Right renal cortex interstitium (tissue), 3 donors: ENCODE results near the gene NRSN1. TPM values are rescaled to one million over a fixed set of nuclear protein-coding genes. Genes with fewer than 3 reads are reported as not detected.
"Not testable (repeated sequence)": the region's sequence is repeated elsewhere in the genome, so short reads cannot be mapped to it uniquely, and the experiment has no call there.

Experiments used
- DNase-seq, 3 donors: peaks; one replicate each; pipeline ENCODE4 v3.0.0-alpha.2; 2013; ENCODE audit warnings: low read depth in 3 of 3, low spot score in 2 of 3
- polyA plus RNA-seq, 3 donors: library from polyadenylated mRNA; unstranded; fragments of 120-200 nt; gene quantifications; one replicate each; pipeline ENCODE4 v1.2.1, GENCODE V29; 2013; ENCODE audit not compliant: insufficient read length in 3 of 3

Gene NRSN1
- polyA plus RNA-seq, 3 donors: 0.15 to 0.36 (median 0.31) TPM

- no peak for DNase-seq
Measured at GRCh38 chr6:24139639-24140038, 13.6 kb downstream of the NRSN1 start.

DNA sequence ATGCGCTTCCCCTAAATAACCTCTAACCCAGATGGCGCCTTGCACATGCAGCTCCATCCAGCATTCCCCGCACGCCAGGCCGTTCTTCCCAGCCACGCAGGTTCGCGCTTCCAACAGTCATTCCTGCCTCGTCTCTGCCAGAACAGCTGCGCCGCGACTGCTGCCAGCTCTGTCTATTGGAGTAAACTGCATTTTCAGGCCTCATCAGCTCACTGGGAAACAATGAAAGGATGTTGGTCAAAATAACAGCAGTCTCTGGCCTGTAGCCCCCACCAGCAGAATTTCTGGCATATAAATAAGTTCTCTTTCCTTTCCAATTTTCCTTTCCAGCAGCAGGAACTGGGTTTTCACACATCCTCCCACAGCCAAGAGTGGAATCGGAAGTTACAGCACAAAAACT, 14.6 kb downstream of the NRSN1 start:
- DNase-seq: no peak

- DNase-seq: not testable (repeated sequence)
Measured at GRCh38 chr6:24142733-24143132, 16.7 kb downstream of the NRSN1 start.

DNA sequence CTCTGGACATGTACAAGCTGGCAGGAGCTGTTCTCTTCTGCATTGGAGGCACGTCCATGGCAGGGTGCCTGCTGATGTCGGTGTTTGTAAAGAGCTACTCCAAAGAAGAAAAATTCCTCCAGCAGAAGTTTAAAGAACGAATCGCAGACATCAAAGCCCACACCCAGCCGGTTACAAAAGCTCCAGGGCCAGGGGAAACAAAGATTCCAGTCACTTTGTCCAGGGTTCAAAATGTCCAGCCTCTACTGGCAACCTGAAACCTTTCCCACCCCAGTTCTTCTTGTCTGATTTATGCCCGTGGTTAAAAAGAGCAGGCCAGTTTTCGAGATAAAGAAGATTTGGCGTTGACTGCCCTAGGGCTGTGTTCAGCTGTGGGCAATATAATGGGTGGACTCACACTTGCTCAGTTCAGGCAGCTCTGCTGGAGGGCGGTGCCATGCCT, 19.7 kb downstream of the NRSN1 start:
- DNase-seq: no peak

DNA sequence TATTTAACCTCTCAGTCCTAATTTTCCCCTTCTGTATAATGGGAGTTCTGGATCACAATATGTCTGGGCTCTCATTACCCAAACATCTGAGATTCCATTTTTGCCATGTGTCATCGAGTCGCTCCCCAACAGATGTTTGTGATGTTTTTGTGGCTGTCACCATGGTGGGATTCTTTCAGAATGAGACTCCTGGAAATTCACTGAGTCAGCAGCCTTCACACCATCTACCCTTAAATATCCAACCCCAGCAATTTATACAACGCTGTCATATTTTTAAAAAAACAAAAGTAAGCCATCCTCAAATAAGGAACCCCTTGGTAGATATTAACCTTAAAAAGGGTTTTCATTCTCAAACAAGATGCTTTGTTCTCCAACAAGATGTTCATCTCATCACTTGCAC, 20.9 kb downstream of the NRSN1 start:
- no peak for DNase-seq

DNA sequence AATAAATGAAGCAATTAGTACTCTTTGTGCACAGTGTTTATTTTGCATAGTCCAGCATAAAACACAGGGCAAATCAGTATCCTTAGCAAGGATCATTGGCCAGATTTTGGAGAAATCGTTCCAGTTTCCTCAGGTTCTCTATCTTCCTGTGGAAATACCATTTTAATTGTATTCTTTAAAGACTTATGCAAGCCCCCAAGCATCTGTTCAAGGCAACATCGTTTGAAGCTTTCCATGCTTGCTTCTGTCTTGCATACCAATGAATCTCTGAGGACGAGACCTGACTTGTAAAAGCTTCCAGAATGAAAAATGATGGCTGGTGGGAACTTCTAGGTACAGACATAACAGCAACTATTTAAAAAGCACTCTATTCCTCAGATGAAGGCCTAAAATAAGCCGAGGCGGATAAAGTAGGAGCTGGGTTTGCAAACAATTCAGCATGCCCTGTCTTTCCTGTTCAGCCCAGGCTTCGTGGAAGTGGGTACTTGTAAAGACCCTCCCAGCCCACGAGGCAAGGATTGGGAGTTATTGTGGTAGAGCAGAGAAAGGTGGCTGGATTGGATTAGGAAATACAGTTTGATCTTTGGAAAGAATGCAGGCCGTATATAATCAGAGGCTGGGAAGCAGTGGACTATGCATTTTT, 21.6 kb downstream of the NRSN1 start:
- DNase-seq: no peak

- no peak for DNase-seq
Measured at GRCh38 chr6:24148154-24148570, 22.1 kb downstream of the NRSN1 start.

DNA sequence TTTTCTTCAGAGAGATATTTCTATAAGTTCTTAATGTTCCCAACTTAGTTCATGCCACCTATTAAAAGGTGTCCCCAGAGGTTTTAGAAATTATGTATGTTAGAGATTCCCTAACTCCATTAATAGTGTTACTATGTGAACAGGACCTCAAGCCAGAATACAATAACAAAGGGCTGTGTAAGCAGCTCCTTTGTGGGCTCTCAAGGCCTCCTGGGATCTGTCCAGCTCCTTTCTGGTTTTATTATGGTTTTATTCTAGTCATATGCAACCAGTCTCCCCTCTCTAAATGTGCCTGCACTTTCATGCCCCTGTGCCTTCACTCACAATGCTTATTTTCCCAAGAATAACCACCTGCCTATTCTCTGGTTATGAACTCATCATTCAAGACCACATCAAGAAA, 22.7 kb downstream of the NRSN1 start:
- DNase-seq: no peak

DNA sequence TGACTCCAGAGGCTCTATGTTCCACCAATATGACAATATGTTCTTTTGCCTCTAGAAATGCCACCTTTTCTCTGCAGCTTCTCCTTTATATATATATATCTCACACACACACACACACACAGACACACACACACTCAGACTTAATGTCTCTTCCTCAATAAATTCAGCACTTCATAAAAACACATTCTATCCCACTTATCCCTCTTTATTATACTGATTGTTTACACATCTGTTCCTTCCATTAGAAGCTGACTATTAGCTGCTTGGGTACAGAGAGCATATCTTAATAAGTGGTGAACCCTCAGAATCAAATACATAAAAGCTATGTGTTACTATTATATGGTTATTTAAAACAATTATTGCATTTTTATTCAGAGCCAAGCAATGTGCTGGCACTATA, 23.3 kb downstream of the NRSN1 start:
- DNase-seq: no peak

DNA sequence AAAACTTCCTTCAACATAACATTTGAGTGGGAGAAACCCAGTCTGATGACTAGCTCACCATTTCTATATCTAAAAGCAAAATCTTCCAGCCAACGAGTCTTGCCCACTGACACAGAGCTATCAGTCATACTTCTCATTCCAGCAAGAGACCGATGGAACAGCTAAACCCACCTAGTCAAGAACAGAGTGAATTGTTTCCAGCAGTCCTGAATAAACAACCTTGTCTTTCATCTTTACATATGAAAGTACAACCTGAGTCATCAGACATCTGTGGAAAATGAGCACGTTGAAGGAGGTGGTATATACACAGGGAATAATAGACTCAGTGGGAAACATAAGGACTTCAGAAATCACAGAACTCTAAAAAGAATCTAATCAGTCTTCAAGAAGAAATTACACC, 23.8 kb downstream of the NRSN1 start:
- DNase-seq: no peak

GRCh38 chr6:24152014-24152413, 26.0 kb downstream of the NRSN1 start:
- no peak for DNase-seq

DNA sequence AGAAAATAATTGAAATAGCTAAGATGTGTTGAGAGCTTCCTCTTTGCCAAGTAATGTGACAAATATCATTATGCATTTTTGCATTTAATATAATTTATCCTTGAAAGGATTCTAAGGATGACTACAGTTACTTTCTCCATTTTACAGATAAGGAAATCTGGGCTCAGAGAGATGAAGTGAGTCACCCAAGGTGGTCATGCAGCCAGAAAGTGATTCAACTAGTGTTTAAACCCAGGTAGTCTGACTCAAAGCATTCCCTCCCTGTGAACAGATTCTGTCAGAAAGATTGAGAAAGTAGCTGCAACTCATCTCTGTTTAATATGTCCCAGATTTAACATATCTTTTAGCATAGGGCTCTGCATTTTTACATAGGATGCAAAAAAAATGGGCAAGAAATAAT, 28.1 kb downstream of the NRSN1 start:
- no peak for DNase-seq

- no peak for DNase-seq
Measured at GRCh38 chr6:24157886-24158285, 31.9 kb downstream of the NRSN1 start.

- no peak for DNase-seq
Measured at GRCh38 chr6:24183584-24183983, 57.6 kb downstream of the NRSN1 start.

DNA sequence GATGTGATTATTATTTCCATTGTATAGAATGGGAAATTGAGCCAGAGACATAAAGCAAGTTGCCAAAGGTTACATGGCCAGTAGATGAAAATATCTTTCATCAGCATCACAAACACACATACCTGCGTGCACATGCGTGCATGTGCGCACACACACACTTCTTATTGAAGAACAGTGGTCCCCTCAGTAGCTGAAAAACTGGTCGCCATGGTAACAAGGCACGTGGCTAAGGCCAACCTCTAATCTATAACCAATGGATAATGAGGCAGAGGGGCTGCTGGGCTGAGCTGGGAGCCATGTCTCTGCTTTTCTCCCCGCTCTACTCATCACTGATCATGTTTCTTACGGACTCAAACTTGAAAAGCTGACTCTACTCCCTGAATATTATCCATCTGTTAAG, 60.3 kb downstream of the NRSN1 start:
- no peak for DNase-seq

- DNase-seq: no peak
Measured at GRCh38 chr6:24187965-24188577, 62.1 kb downstream of the NRSN1 start.

GRCh38 chr6:24188578-24189080, 62.6 kb downstream of the NRSN1 start:
- DNase-seq: no peak

DNA sequence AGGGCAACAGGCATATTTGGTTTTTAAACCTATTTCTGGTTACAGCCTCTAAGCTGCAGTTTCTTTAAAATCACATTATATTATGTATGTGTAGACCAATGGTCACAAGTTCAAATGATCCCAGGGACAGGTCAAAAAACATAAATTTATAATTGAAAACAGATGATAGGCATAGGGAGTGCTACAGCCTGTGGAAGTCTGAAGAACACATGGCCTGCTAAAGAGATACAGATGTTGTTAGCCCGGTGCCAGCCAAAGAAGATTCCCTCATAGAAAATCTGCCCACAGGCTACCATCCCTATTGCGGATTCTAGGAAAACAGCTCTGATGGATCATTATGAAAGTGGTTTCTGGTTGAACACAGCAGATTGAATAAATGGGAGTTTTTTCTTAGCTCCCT, 65.3 kb downstream of the NRSN1 start:
- DNase-seq: no peak

DNA sequence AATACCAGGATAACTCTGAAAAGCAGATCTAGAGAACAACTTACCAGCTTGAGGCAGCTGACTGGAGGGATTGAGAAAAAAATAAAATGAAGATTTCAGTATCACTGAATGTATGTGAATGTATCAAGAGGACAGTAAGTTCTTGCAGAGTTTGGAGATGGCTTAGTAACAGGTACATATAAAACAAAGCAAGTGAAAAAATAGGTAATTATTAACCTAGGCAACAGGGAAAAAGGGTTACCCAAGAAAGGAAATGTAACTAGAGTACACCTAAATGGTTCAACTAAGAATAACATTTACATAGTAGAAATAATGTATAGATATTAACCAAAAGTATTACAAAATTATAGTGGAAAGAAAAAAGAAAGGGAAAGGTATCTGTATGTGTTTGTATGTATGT, 67.3 kb downstream of the NRSN1 start:
- no peak for DNase-seq

- no peak for DNase-seq
Measured at GRCh38 chr6:24194978-24195700, 69.1 kb downstream of the NRSN1 start.

- no peak for DNase-seq
Measured at GRCh38 chr6:24195836-24196597, 70.0 kb downstream of the NRSN1 start.
